ENCODE results near the gene UBE2J2. TPM values are rescaled to one million over a fixed set of nuclear protein-coding genes. Genes with fewer than 3 reads are reported as not detected.

The UBE2J2 gene
- total and polyA plus RNA-seq, 2 of the 13 experiments (the other 11 are each of a cell fraction or from before 2014, with no cell fraction given), result 25.4 to 29.4 TPM

DNA sequence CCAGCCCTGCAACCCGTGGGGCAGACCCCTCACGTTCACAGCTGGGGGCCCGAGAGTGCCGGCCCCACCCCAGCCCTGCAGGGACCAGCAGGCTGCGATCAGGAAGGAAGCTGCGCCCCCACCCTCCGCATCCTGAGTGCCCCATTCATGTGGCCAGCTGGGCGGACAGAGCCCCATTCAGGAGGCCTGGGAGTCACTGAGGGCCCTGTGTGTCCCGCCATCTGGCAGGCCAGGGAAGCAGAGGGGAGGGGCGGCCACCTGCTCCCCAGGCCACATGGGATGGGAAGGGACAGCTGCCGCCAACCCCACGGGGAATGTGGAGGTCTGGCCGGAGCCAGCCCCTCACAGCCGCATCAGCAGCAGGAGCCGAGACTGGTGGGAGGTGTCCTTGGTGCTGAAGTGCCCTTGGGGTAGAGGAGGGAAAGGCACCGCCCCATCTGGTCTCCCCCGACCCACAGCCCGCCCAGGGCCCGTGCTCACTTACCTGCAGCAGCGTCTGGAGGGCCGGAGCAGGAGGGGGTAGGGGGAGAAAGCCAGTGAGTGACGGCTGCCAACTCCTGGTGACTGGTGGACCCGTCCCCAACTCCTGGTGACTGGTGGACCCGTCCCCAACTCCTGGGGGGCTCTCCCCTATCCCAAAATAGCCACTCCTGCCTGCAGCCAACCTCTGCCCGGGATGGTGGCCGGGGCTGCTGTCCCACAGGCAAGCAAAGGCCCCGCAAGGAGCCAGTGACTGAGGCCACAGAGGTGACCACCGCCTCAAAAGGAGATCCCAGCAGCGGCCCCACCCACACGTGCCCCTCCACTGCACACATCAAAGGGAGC lies 25.4 kb upstream of the UBE2J2 start:
- ATAC-seq, result no peak
- CTCF ChIA-PET (ENCODE audit: low intra/inter-chr PET ratio, low total read pairs), result no interaction called here
- TF ChIP-seq, protein P1, sequence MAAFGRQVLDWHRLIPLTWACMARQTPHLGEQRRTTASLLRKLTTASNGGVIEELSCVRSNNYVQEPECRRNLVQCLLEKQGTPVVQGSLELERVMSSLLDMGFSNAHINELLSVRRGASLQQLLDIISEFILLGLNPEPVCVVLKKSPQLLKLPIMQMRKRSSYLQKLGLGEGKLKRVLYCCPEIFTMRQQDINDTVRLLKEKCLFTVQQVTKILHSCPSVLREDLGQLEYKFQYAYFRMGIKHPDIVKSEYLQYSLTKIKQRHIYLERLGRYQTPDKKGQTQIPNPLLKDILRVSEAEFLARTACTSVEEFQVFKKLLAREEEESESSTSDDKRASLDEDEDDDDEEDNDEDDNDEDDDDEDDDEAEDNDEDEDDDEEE (CRISPR knock-in tag; IDR thresholded peaks at IDR 0.05), result no peak
- TF ChIP-seq, protein P2, sequence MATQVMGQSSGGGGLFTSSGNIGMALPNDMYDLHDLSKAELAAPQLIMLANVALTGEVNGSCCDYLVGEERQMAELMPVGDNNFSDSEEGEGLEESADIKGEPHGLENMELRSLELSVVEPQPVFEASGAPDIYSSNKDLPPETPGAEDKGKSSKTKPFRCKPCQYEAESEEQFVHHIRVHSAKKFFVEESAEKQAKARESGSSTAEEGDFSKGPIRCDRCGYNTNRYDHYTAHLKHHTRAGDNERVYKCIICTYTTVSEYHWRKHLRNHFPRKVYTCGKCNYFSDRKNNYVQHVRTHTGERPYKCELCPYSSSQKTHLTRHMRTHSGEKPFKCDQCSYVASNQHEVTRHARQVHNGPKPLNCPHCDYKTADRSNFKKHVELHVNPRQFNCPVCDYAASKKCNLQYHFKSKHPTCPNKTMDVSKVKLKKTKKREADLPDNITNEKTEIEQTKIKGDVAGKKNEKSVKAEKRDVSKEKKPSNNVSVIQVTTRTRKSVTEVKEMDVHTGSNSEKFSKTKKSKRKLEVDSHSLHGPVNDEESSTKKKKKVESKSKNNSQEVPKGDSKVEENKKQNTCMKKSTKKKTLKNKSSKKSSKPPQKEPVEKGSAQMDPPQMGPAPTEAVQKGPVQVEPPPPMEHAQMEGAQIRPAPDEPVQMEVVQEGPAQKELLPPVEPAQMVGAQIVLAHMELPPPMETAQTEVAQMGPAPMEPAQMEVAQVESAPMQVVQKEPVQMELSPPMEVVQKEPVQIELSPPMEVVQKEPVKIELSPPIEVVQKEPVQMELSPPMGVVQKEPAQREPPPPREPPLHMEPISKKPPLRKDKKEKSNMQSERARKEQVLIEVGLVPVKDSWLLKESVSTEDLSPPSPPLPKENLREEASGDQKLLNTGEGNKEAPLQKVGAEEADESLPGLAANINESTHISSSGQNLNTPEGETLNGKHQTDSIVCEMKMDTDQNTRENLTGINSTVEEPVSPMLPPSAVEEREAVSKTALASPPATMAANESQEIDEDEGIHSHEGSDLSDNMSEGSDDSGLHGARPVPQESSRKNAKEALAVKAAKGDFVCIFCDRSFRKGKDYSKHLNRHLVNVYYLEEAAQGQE (IDR thresholded peaks at IDR 0.05; ENCODE audit: borderline replicate concordance in 1 of 2, low read depth in 1 of 2, low read length in 2 of 2), result peak in 1 of 2 experiments; percentile 88; a peak in 2 of 4 replicates
- TF ChIP-seq AGO2 (optimal IDR thresholded peaks at IDR 0.05; ENCODE audit: low read depth, low read length), result peak; percentile 61
- TF ChIP-seq MIER2 (CRISPR knock-in tag; IDR thresholded peaks at IDR 0.05), result peak; percentile 63; the same call in 1 of the 2 replicates
- no peaks in the 10 kb centered on the region for H3K9me3 ChIP-seq (ENCODE audit: low read length)
- no peaks in the 10 kb centered on the region; a peak in 1 of 5 replicates for H3K27me3 ChIP-seq (ENCODE audit: control insufficient read depth in 1 of 2, insufficient read depth in 2 of 2, low read length in 2 of 2)
- peaks cover 9% of the 10 kb centered on the region; the same call in 1 of the 2 replicates for H3K4me1 ChIP-seq (ENCODE audit: insufficient read depth, low read length)
- POLR2A ChIA-PET, result no interaction called here
- no peak overlapping the region for H3K4me3 ChIP-seq (replicated peaks in 1 of 3; ENCODE audit: insufficient read depth in 1 of 3, low read depth in 2 of 3, low read length in 3 of 3)
- intact Hi-C loops (cut with micrococcal nuclease; ENCODE audit: unreplicated experiment) (no loop called here), in situ Hi-C loops (cut with HindIII; ENCODE audit: extremely low pct_ligation_motif_present, low pct_unique_long_range_greater_than_20kb) (no loop called here)
- DNase-seq (ENCODE audit: low spot score), result no peak
- H3K4me2 ChIP-seq (ENCODE audit: low read depth, low read length), result no peak overlapping the region
- no TSS peak for BruUV-seq (replicated peaks)
- H3K27ac ChIP-seq (ENCODE audit: extremely low read length, insufficient read depth, low read length), result no peak overlapping the region
- no peak for FAIRE-seq
- peaks cover 2% of the 10 kb centered on the region for H3K79me2 ChIP-seq (ENCODE audit: insufficient read depth, low read length)
- WGBS (ENCODE audit: low lambda C conversion rate), result 99% methylated on average over 14 of the region's 30 CpGs
- H3K9ac ChIP-seq (ENCODE audit: insufficient read depth, low read depth, low read length), result no peak overlapping the region
- H4K20me1 ChIP-seq (ENCODE audit: insufficient read depth, low read length), result no peaks in the 10 kb centered on the region
- H3K36me3 ChIP-seq (replicated peaks in 1 of 2; ENCODE audit: control insufficient read depth in 1 of 2, insufficient read depth in 2 of 2, low read length in 2 of 2), result no peaks in the 10 kb centered on the region; a peak in 1 of 5 replicates
- H2AFZ ChIP-seq (ENCODE audit: low read length), result no peak overlapping the region

Data from HepG2 (cell line).